ENCODE results near the gene DPEP2NB. TPM values are rescaled to one million over a fixed set of nuclear protein-coding genes. Genes with fewer than 3 reads are reported as not detected.
"Not testable (repeated sequence)": the region's sequence is repeated elsewhere in the genome, so short reads cannot be mapped to it uniquely, and the experiment has no call there.

DPEP2NB gene
- total RNA-seq, 2 experiments from 2014 or later, result not detected

DNA sequence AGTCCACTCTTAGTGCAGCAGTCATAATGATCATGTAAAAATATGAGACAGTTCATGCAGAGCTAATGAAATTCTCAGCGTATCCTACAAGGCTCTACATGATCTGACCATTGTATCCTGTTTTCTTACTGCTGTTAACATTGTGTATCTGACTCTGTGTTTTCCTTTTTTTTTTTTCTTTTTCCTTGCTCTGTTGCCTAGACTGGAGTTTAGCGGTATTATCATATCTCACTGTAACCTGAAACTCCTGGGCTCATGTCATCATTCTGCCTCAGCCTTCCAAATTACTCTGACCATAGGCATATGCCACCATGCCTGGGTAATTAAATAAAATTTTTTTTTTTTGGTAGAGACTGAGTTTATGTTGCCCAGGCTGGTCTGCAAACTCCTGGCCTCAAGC lies 19.5 kb upstream of the DPEP2NB start:
- Mint-ChIP-seq H3K36me3 (peaks cover 30% of the 10 kb centered on the region), H3K4me1 (peaks cover 26% of the 10 kb centered on the region), H3K9me3 (no peaks in the 10 kb centered on the region), H3K27ac (no peak overlapping the region), H3K4me3 (no peak overlapping the region), H3K27me3 (no peaks in the 10 kb centered on the region)
- ATAC-seq (ENCODE audit: low read depth) (no peak), DNase-seq (no peak)
- POLR2A ChIA-PET, result interaction anchor here (2.9 kb wide), 1 partner anchor 13 kb away, joined by 18 read pairs; the partner anchor contains the start of genes DDX28 and DUS2

DNA sequence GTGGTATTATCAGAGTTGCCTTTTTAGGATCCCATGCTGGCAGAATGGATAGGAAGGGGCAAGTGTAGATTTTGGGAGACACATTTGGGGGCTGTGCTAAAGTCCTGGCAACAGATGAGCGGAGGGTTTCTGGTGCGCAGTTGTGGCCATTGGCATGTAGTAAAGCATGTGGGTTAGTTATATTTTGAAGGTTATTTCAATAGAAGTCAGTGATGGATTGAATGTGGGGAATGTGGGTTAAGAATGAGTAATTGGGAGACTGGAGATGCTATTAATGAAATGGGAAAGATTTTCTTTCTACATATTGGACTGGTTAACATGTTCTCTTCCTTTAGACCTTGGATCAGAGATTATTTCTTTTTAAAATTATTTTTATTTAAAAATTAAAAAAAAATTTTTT lies 17.4 kb upstream of the DPEP2NB start:
- Mint-ChIP-seq H3K4me1 (peaks cover 24% of the 10 kb centered on the region), H3K9me3 (no peaks in the 10 kb centered on the region), H3K36me3 (peaks cover 27% of the 10 kb centered on the region), H3K27me3 (no peaks in the 10 kb centered on the region), H3K4me3 (no peak overlapping the region), H3K27ac (no peak overlapping the region)
- no peak for DNase-seq
- POLR2A ChIA-PET, result interaction anchor here (1.0 kb wide), 1 partner anchor 10 kb away, joined by 3 read pairs; the partner anchor contains the start of genes DDX28 and DUS2
- no peak for ATAC-seq (ENCODE audit: low read depth)

DNA sequence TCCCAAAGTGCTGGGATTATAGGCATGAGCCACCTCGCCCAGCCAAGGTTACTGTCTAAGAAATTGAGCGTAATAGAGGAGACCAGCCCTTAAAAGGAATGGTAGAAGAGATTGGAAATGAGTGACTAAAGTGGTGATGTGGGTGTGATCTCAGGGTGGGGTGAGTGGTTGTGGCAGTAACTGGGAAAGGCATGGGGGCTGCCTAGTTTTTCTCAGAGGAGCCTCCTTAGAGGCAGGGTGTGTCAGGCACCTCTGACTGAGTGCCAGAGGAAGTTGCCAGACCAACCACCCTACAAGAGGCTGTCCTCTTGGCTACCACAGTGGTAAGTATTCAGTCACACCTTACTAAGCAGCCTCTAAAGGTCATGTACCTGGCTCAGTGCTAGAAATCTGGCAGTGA lies 16.2 kb upstream of the DPEP2NB start:
- POLR2A ChIA-PET, result interaction anchor here (0.8 to 1.3 kb wide), 2 partner anchors 9 to 37 kb away, joined by 3 to 4 read pairs; partner anchors contain the start of genes DDX28 and DUS2
- DNase-seq (no peak), ATAC-seq (ENCODE audit: low read depth) (peak; percentile 63)
- peaks cover 30% of the 10 kb centered on the region for H3K36me3 Mint-ChIP-seq
- H3K9me3 Mint-ChIP-seq, result no peaks in the 10 kb centered on the region
- H3K27ac Mint-ChIP-seq, result peak overlapping the region; percentile 58
- no peak overlapping the region for H3K4me3 Mint-ChIP-seq
- peaks cover 24% of the 10 kb centered on the region for H3K4me1 Mint-ChIP-seq
- H3K27me3 Mint-ChIP-seq, result no peaks in the 10 kb centered on the region

DNA sequence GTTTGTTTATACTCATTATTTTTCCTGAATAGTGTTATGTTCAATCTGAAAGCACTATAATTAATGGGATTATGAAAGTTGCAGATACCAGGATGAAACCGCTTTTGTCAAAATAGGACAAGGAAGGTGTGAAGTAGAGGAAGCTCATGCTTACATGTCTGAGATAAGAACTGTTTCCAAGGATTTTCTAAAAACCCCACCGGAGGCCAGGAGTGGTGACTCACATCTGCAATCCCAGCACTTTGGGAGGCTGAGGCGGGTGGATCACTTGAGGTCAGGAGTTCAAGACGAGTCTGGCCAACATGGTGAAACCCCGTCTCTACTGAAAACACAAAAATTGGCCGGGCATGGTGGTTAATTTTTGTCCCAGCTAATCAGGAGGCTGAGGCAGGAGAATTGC lies 14.4 kb upstream of the DPEP2NB start:
- POLR2A ChIA-PET, result interaction anchor here (1.4 kb wide), 1 partner anchor 24 kb away, joined by 3 read pairs; no protein-coding TSS in a partner anchor

DNA sequence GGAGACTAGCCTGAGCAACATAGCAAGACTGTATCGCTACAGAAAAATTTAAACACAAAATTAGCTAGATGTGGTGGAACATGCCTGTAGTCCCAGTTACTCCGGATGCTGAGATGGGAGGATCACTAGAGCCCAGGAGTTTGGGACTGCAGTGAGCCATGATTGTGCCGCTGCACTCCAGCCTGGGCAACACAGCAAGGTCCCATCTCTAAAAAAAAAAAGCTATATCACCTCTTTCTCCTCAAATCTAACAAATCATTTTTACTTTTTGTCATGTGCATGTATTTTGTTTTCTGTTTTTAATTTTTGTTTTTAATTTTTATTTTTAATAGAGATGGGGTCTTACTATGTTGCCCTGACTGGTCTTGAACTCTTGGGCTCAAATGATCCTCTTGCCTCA lies 13.3 kb upstream of the DPEP2NB start:
- ATAC-seq (ENCODE audit: low read depth) (no peak), DNase-seq (no peak)
- Mint-ChIP-seq H3K27ac (no peak overlapping the region), H3K36me3 (peaks cover 24% of the 10 kb centered on the region), H3K4me1 (peaks cover 17% of the 10 kb centered on the region), H3K9me3 (no peaks in the 10 kb centered on the region), H3K27me3 (no peaks in the 10 kb centered on the region), H3K4me3 (no peak overlapping the region)
- POLR2A ChIA-PET, result interaction anchor here (1.4 kb wide), 1 partner anchor 23 kb away, joined by 3 read pairs; no protein-coding TSS in a partner anchor

More for the DNA sequence above, 14.4 kb upstream of the DPEP2NB start:
- H3K36me3 Mint-ChIP-seq, result peaks cover 26% of the 10 kb centered on the region
- not testable (repeated sequence) for H3K27me3 Mint-ChIP-seq; H3K27ac Mint-ChIP-seq; H3K9me3 Mint-ChIP-seq; DNase-seq; ATAC-seq (ENCODE audit: low read depth); H3K4me3 Mint-ChIP-seq
- H3K4me1 Mint-ChIP-seq, result peaks cover 19% of the 10 kb centered on the region

DNA sequence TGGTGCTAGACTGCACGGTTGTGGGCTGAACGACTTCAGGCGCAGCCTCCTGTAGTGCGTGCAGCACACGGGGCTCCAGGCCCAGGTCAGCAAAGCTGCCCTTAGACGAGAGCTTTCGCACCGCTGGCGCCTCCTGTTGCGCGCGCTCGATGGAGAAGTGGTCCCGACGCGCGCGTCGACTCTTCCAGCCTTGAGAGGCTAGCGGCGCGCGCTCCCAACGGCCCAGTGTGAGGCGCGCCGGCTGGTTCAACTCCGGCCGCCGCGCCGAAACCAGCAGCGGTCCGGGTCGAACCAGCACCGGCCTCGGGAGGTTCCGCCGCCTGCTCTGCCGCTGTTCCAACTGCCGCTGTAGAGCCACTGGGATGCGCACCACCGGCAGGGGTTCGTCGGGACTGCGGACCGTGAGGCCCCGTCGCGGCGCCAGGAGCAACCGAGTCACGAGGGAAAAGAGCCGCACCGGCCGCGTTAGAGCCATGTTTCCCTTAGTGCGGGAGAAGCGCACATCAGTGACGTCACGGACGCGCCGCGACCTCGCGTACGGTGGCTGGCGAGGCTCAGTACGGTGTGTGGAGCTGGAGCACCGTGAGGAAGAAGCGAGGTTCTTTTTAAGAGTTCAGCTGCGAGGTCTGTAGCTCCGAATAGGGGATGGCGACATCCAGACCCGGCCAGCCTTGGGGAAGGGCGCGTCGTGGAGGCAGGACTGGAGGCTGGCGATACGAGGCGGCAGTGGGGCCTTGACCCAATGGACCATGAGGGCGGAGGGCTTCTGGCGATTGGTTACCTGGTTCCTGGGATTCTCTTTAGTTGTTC lies 7.2 kb upstream of the DPEP2NB start, which contains the start of the genes DDX28 and DUS2:
DDX28 (minus strand) TSS at position 505 of the 810 bp plus-strand sequence; CDS start at position 475, 30 bp downstream.
DUS2 (plus strand) TSS at position 557 of the 810 bp plus-strand sequence. CDS start 14,740 bp downstream, outside the sequence.
- H3K4me1 Mint-ChIP-seq, result peaks cover 25% of the 10 kb centered on the region
- H3K36me3 Mint-ChIP-seq, result peaks cover 21% of the 10 kb centered on the region
- no peaks in the 10 kb centered on the region for H3K9me3 Mint-ChIP-seq
- peak within 1 kb of the TSS; percentile 97 for H3K27ac Mint-ChIP-seq
- peak; percentile 93 for ATAC-seq (ENCODE audit: low read depth)
- H3K27me3 Mint-ChIP-seq, result no peaks in the 10 kb centered on the region
- peak within 1 kb of the TSS; percentile 97 for H3K4me3 Mint-ChIP-seq
- POLR2A ChIA-PET, result interaction anchor here (0.5 to 3.8 kb wide), 23 partner anchors 8 to 346 kb away, joined by 3 to 76 read pairs (median 4); partner anchors contain the start of genes DPEP2 and PSMB10
- peak; percentile 97 for DNase-seq

DNA sequence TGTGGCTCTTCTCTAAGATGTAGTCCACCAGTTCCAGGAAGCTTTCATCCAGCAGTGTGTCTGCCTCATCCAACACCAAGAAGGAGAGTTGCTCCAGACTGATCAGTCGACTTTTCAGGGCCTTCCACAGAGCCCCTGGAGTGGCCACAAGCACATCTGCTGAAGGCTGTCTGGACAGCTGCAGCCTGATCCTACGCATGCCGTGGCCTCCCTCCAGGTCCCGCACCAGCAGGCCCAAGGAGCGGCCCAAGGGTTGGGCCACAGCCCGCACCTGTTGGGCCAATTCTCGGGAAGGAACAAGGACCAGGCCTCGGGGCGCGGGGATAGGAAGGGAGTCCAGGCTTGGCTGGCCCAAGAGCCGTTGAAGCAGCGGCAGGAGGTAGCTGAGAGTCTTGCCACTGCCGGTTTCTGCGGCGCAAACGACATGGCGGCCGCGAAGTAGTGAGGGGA lies 6.6 kb upstream of the DPEP2NB start:
- H3K36me3 Mint-ChIP-seq, result peaks cover 14% of the 10 kb centered on the region
- POLR2A ChIA-PET, result interaction anchor here (0.8 to 3.8 kb wide), 11 partner anchors 8 to 88 kb away, joined by 3 to 76 read pairs (median 6); partner anchors contain the start of genes DPEP2 and PSMB10
- no peaks in the 10 kb centered on the region for H3K27me3 Mint-ChIP-seq
- H3K4me1 Mint-ChIP-seq, result peaks cover 20% of the 10 kb centered on the region
- H3K27ac Mint-ChIP-seq, result peak overlapping the region; percentile 97
- no peaks in the 10 kb centered on the region for H3K9me3 Mint-ChIP-seq
- peak overlapping the region; percentile 97 for H3K4me3 Mint-ChIP-seq
- ATAC-seq (ENCODE audit: low read depth) (peak; percentile 2), DNase-seq (no peak)

DNA sequence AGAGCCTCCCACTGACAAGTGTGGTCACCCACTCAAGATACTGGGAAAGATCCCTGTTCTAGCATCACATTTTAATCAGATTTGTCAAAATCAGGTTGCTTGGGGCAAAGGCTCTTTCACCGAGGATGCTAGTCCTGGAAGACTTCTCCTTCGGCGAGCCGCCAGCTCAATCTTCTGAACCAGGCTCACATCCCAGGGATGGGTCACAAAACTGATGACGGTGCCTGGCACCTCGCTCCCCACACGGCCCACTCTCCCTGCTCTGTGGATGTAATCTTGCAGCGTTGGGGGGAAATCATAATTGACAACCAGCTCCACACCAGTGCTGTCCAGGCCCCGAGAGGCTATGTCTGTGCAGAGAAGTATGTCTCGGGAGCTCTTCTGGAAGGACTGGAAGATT lies 5.8 kb upstream of the DPEP2NB start:
- POLR2A ChIA-PET, result interaction anchor here (1.0 to 3.8 kb wide), 6 partner anchors 14 to 88 kb away, joined by 3 to 76 read pairs (median 8); partner anchors contain the start of genes DPEP2 and PSMB10
- H3K27me3 Mint-ChIP-seq, result no peaks in the 10 kb centered on the region
- peak overlapping the region; percentile 97 for H3K27ac Mint-ChIP-seq
- DNase-seq, result no peak
- peak overlapping the region; percentile 97 for H3K4me3 Mint-ChIP-seq
- no peaks in the 10 kb centered on the region for H3K9me3 Mint-ChIP-seq
- ATAC-seq (ENCODE audit: low read depth), result no peak
- H3K4me1 Mint-ChIP-seq, result peaks cover 20% of the 10 kb centered on the region
- peaks cover 14% of the 10 kb centered on the region for H3K36me3 Mint-ChIP-seq

DNA sequence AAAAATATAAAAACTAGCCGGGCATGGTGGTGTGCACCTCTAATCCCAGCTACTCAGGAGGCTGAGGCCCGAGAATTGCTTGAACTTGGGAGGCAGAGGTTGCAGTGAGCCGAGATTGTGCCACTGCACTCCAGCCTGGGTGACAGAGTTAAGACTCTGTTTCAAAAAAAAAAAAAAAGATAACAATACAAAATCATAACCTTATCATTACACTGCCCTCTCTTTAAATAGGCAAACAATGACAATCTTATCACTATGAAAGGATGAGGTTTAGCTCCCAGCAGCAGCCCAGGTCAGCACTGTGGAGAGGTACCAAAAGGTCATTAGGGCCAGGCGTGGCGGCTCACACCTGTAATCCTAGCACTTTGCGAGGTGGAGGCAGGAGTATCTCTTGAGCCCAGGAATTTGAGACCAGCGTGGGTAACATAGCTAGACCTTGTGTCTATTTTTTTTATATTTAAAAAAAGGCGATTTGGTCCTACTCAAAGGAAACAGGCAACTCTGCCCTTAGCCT lies 3.5 kb upstream of the DPEP2NB start:
- DNase-seq (no peak), ATAC-seq (ENCODE audit: low read depth) (no peak)
- no peaks in the 10 kb centered on the region for H3K9me3 Mint-ChIP-seq
- no peaks in the 10 kb centered on the region for H3K27me3 Mint-ChIP-seq
- H3K4me3 Mint-ChIP-seq, result no peak overlapping the region
- no peak overlapping the region for H3K27ac Mint-ChIP-seq
- POLR2A ChIA-PET, result interaction anchor here (1.2 to 1.3 kb wide), 2 partner anchors 20 to 35 kb away, joined by 3 read pairs; partner anchors contain the start of gene DPEP2
- H3K36me3 Mint-ChIP-seq, result peaks cover 11% of the 10 kb centered on the region
- peaks cover 18% of the 10 kb centered on the region for H3K4me1 Mint-ChIP-seq

DNA sequence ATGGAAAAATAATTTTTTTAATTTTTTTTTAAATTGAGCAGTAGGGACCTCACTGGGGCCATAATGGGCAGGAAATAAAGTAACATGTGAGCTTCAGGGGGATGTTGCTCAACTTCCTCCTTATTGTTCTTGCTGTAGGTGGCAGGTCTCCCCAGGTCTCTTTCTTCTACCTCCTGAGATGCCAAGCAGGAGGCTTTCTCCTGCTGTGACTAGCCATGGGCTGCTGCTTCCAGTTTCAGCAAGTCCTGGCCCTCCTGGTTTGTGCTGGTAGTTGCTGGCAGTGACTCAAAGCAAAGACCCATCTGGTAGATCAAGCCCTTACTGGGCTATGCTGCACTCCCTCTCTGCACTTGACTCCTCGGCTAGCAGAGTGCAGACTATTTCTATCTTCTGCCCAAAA lies 2.3 kb downstream of the DPEP2NB start:
- Mint-ChIP-seq H3K27me3 (no peaks in the 10 kb centered on the region), H3K9me3 (no peaks in the 10 kb centered on the region), H3K4me1 (peaks cover 10% of the 10 kb centered on the region), H3K27ac (peak overlapping the region; percentile 88), H3K36me3 (no peaks in the 10 kb centered on the region), H3K4me3 (no peak overlapping the region)
- POLR2A ChIA-PET, result interaction anchor here (0.6 to 2.3 kb wide), 5 partner anchors 10 to 77 kb away, joined by 3 to 14 read pairs (median 3); partner anchors contain the start of genes DDX28, DUS2 and PSMB10
- DNase-seq (no peak), ATAC-seq (ENCODE audit: low read depth) (peak; percentile 85)

DNA sequence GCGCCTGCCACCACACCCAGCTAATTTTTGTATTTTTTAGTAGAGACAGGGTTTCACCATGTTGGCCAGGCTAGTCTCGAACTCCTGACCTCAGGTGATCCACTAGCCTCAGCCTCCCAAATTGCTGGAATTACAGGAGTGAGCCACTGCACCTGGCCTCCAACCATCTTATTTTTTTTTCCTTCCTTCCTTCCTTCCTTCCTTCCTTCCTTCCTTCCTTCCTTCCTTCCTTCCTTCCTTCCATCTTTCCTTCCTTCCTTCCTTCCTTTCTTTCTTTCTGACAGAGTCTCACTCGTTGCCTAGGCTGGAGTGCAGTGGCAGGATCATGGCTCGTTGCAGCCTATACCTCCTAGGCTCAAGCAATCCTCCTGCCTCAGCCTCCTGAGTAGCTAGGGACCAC lies 5.8 kb downstream of the DPEP2NB start:
- H3K27me3 Mint-ChIP-seq; H3K4me3 Mint-ChIP-seq; ATAC-seq (ENCODE audit: low read depth); DNase-seq; H3K9me3 Mint-ChIP-seq; H3K36me3 Mint-ChIP-seq; H3K27ac Mint-ChIP-seq; POLR2A ChIA-PET: not testable (repeated sequence)
- H3K4me1 Mint-ChIP-seq, result peaks cover 19% of the 10 kb centered on the region

DNA sequence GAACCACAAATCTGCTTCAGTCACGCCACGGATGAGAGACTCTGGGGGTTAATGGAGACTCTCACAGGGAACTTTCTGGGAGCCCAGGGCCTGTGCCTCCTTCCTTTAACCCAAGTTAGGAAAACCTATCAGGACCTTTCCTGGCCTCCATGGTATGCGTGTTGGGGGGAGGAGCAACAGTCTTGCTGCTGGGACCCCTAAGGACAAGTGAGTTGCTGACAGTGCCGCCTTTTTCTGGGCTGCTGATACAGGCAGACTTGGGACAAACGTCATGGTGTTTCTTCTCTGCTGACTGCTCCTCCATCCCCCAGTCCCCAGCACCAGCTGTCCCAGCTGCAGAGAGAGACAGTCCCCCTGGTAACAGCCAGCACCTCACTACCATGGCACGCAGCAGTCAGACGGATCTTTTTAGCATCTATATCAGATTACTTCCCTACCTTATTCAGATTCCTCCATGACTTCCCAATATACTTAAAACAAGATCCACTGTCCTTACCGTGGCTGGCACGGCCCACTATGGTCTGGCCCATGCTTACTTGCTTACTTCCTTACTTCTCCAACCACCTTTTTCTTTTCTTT lies 6.5 kb downstream of the DPEP2NB start:
- H3K27me3 Mint-ChIP-seq, result no peaks in the 10 kb centered on the region
- H3K36me3 Mint-ChIP-seq, result no peaks in the 10 kb centered on the region
- no peak overlapping the region for H3K4me3 Mint-ChIP-seq
- no peak overlapping the region for H3K27ac Mint-ChIP-seq
- POLR2A ChIA-PET, result interaction anchor here (1.6 kb wide), 1 partner anchor 10 kb away, joined by 5 read pairs; the partner anchor contains the start of gene DPEP2
- no peaks in the 10 kb centered on the region for H3K9me3 Mint-ChIP-seq
- peaks cover 20% of the 10 kb centered on the region for H3K4me1 Mint-ChIP-seq
- DNase-seq, result no peak
- ATAC-seq (ENCODE audit: low read depth), result no peak
